OCI-LY1 (cell line): ENCODE measurements around the gene RPN1.

ENCODE experiments used
- H2AFZ ChIP-seq: fragments of 200-600 bp; sonication (generic), shearing (Covaris generic); 2 replicates; pipeline ENCODE4 v1.6.0; 2014; ENCODE audit warnings: antibody characterized with exemption, mild to moderate bottlenecking, low read length
- H3F3A ChIP-seq: fragments of 200-600 bp; sonication (generic), shearing (Covaris generic); 2 replicates; pipeline ENCODE4 v1.6.0; 2014; ENCODE audit warnings: mild to moderate bottlenecking, antibody characterized with exemption, low read length, moderate library complexity; ENCODE audit not compliant: insufficient read depth
- H3K27ac ChIP-seq: fragments of 200-600 bp; sonication (generic); 2 replicates; pipeline ENCODE4 v1.5.1; 2014; ENCODE audit warnings: low read length, mixed run types, mild to moderate bottlenecking, low read depth; ENCODE audit not compliant: poor library complexity, severe bottlenecking
- H3K27me3 ChIP-seq: fragments of 200-600 bp; sonication (generic); 2 replicates; pipeline ENCODE4 v1.6.0; 2014; ENCODE audit warnings: antibody characterized with exemption, mild to moderate bottlenecking, low read length, moderate library complexity; ENCODE audit not compliant: insufficient read depth
- H3K36me3 ChIP-seq: fragments of 200-600 bp; sonication (generic); 2 replicates; pipeline ENCODE4 v1.6.1; 2014; ENCODE audit warnings: mild to moderate bottlenecking, antibody characterized with exemption, low read length, moderate library complexity, mixed read lengths; ENCODE audit not compliant: insufficient read depth
- H3K4me1 ChIP-seq: fragments of 200-600 bp; sonication (generic); 2 replicates; pipeline ENCODE4 v1.5.1; 2014; ENCODE audit warnings: mild to moderate bottlenecking, low read length, moderate library complexity; ENCODE audit not compliant: insufficient read depth, severe bottlenecking
- H3K4me2 ChIP-seq: fragments of 200-600 bp; sonication (generic), shearing (Covaris generic); 2 replicates; pipeline ENCODE4 v1.6.1; 2014; ENCODE audit warnings: low read length
- H3K4me3 ChIP-seq: fragments of 200-600 bp; sonication (generic); 2 replicates; pipeline ENCODE4 v1.5.1; 2014; ENCODE audit warnings: low read length, low read depth, mild to moderate bottlenecking, mixed read lengths; ENCODE audit not compliant: poor library complexity, severe bottlenecking
- H3K79me2 ChIP-seq: fragments of 200-600 bp; shearing (Covaris generic); 2 replicates; pipeline ENCODE4 v1.6.1; 2016; ENCODE audit warnings: mixed run types, low read length, mixed read lengths; ENCODE audit not compliant: insufficient read depth
- H3K9ac ChIP-seq: fragments of 200-600 bp; sonication (generic), shearing (Covaris generic); 2 replicates; pipeline ENCODE4 v1.6.1; 2014; ENCODE audit warnings: mild to moderate bottlenecking, low read length, mixed read lengths
- H3K9me2 ChIP-seq: fragments of 200-600 bp; sonication (generic), shearing (Covaris generic); 2 replicates; pipeline ENCODE4 v1.6.1; 2014; ENCODE audit warnings: low read depth, mild to moderate bottlenecking, low read length, mixed read lengths
- H3K9me3 ChIP-seq: fragments of 200-600 bp; shearing (Covaris generic); 2 replicates; pipeline ENCODE4 v1.6.1; 2014; ENCODE audit warnings: low read length, mixed read lengths
- H4K20me1 ChIP-seq: fragments of 200-600 bp; sonication (generic), shearing (Covaris generic); 2 replicates; pipeline ENCODE4 v1.6.0; 2016; ENCODE audit warnings: mild to moderate bottlenecking, low read length; ENCODE audit not compliant: insufficient read depth
- CTCF ChIP-seq: fragments of 200-600 bp; sonication (generic), shearing (Covaris generic); IDR thresholded peaks from 2 replicates; pipeline ENCODE4 v1.5.1; 2017; ENCODE audit warnings: mild to moderate bottlenecking, antibody characterized with exemption, low read length, moderate library complexity, mixed read lengths
- EZH2 ChIP-seq: fragments of 200-600 bp; sonication (generic), shearing (Covaris generic); IDR thresholded peaks from 2 replicates; pipeline ENCODE4 v1.8.0; 2017; ENCODE audit warnings: borderline replicate concordance, mixed run types, mild to moderate bottlenecking, antibody characterized with exemption, low read length, moderate library complexity, mixed read lengths

The RPN1 gene

GRCh38 chr3:128648940-128649663 lies 1.5 kb downstream of the RPN1 start:
- H3K4me3 ChIP-seq, result peak overlapping the region; percentile 96

GRCh38 chr3:128648402-128648801 lies 2.2 kb downstream of the RPN1 start:
- Histone ChIP-seq H3K36me3 (peaks cover 42% of the 10 kb centered on the region), H3K4me2 (peak overlapping the region; percentile 89), H3K27me3 (no peaks in the 10 kb centered on the region), H3K4me3 (peak overlapping the region; percentile 96), H3F3A (no peaks in the 10 kb centered on the region), H3K9me3 (no peaks in the 10 kb centered on the region), H3K4me1 (peaks cover 24% of the 10 kb centered on the region), H3K9me2 (no peaks in the 10 kb centered on the region), H2AFZ (no peak overlapping the region), H3K9ac (peak overlapping the region; percentile 99), H4K20me1 (no peaks in the 10 kb centered on the region), H3K27ac (no peak overlapping the region), H3K79me2 (peaks cover 71% of the 10 kb centered on the region)
- TF ChIP-seq EZH2, result no peak
- no peak for TF ChIP-seq CTCF

More at GRCh38 chr3:128648940-128649663, 1.5 kb downstream of the RPN1 start:
- peak overlapping the region; percentile 89 for H3K4me2 ChIP-seq
- H4K20me1 ChIP-seq, result no peaks in the 10 kb centered on the region
- peaks cover 65% of the 10 kb centered on the region for H3K79me2 ChIP-seq
- H3K36me3 ChIP-seq, result peaks cover 35% of the 10 kb centered on the region
- H3K9me3 ChIP-seq, result no peaks in the 10 kb centered on the region
- no peaks in the 10 kb centered on the region for H3K9me2 ChIP-seq
- H3K27ac ChIP-seq, result peak overlapping the region; percentile 77
- no peak overlapping the region for H2AFZ ChIP-seq
- H3F3A ChIP-seq, result no peaks in the 10 kb centered on the region
- no peaks in the 10 kb centered on the region for H3K27me3 ChIP-seq
- H3K4me1 ChIP-seq, result peaks cover 24% of the 10 kb centered on the region
- no peak for TF ChIP-seq CTCF
- TF ChIP-seq EZH2, result no peak
- peak overlapping the region; percentile 99 for H3K9ac ChIP-seq

- Histone ChIP-seq H3K4me2 (no peak overlapping the region), H3K9me3 (no peaks in the 10 kb centered on the region), H2AFZ (no peak overlapping the region), H3K27me3 (no peaks in the 10 kb centered on the region), H3K9me2 (no peaks in the 10 kb centered on the region), H3K4me3 (no peak overlapping the region), H4K20me1 (no peaks in the 10 kb centered on the region), H3K36me3 (peaks cover 53% of the 10 kb centered on the region), H3K9ac (no peak overlapping the region), H3F3A (no peaks in the 10 kb centered on the region), H3K27ac (no peak overlapping the region), H3K4me1 (peaks cover 24% of the 10 kb centered on the region), H3K79me2 (peaks cover 71% of the 10 kb centered on the region)
- TF ChIP-seq EZH2 (no peak), CTCF (no peak)
These were observed 3.3 kb downstream of the RPN1 start for GRCh38 chr3:128647307-128647706.
